Fibroblast of lung (primary cell): ENCODE results near the gene MACF1. TPM values are rescaled to one million over a fixed set of nuclear protein-coding genes. Genes with fewer than 3 reads are reported as not detected.

Source experiments
- DNase-seq, 2 donors: peaks; one replicate each; pipeline versions ENCODE4 v3.0.0 to v3.0.0-alpha.2; 2010; ENCODE audit warnings: low read depth in 2 of 2
- H2AFZ ChIP-seq: 2 replicates; pipeline ENCODE4 v1.5.1; 2012; ENCODE audit warnings: low read length, control low read depth, inconsistent platforms
- H3K27ac ChIP-seq: 2 replicates; pipeline ENCODE4 v1.5.1; 2011; ENCODE audit warnings: low read length, control low read depth; ENCODE audit not compliant: insufficient read depth
- H3K27me3 ChIP-seq: 2 replicates; pipeline ENCODE4 v1.5.1; 2011; ENCODE audit warnings: mild to moderate bottlenecking, low read length; ENCODE audit not compliant: control insufficient read depth, insufficient read depth
- H3K36me3 ChIP-seq: 2 replicates; pipeline ENCODE4 v1.5.1; 2011; ENCODE audit warnings: low read length; ENCODE audit not compliant: control insufficient read depth, insufficient read depth
- H3K4me1 ChIP-seq: 2 replicates; pipeline ENCODE4 v1.5.1; 2011; ENCODE audit warnings: low read length; ENCODE audit not compliant: control insufficient read depth, insufficient read depth; ENCODE audit errors: extremely low read depth
- H3K4me2 ChIP-seq: 2 replicates; pipeline ENCODE4 v1.5.1; 2011; ENCODE audit warnings: low read length, control low read depth; ENCODE audit not compliant: insufficient read depth; ENCODE audit errors: extremely low read depth
- H3K4me3 ChIP-seq, 4 experiments: fragments of 200-600 bp in 1 of 4; sonication (generic) in 1 of 4; replicated peaks in 1 of 4; 2 replicates each; pipeline ENCODE4 v1.5.1; 2011 to 2016; ENCODE audit warnings: low read length in 4 of 4, low read depth in 3 of 4, mild to moderate bottlenecking in 3 of 4, control low read depth in 2 of 4, inconsistent platforms in 1 of 4, mixed read lengths in 1 of 4; ENCODE audit not compliant: insufficient read depth in 1 of 4; ENCODE audit errors: control extremely low read depth in 1 of 4
- H3K79me2 ChIP-seq: 2 replicates; pipeline ENCODE4 v1.5.1; 2012; ENCODE audit warnings: mild to moderate bottlenecking, low read length, inconsistent platforms; ENCODE audit not compliant: control insufficient read depth, insufficient read depth
- H3K9ac ChIP-seq: 2 replicates; pipeline ENCODE4 v1.5.1; 2011; ENCODE audit warnings: mild to moderate bottlenecking, low read length, control low read depth; ENCODE audit not compliant: insufficient read depth
- H3K9me3 ChIP-seq: 2 replicates; pipeline ENCODE4 v1.5.1; 2012; ENCODE audit warnings: low read depth, low read length; ENCODE audit not compliant: control insufficient read depth, insufficient read depth
- H4K20me1 ChIP-seq: 2 replicates; pipeline ENCODE4 v1.5.1; 2011; ENCODE audit warnings: low read length; ENCODE audit not compliant: control insufficient read depth, insufficient read depth; ENCODE audit errors: extremely low read depth
- CTCF ChIP-seq, 2 donors: IDR thresholded peaks in 1 of 2; conservative IDR thresholded peaks in 1 of 2; 1 replicate in 1 of 2; 2 replicates in 1 of 2; pipeline ENCODE4 v1.5.1; 2011 to 2012; ENCODE audit warnings: low read length in 2 of 2, control low read depth in 1 of 2, inconsistent platforms in 1 of 2, low read depth in 1 of 2, mild to moderate bottlenecking in 1 of 2
- EZH2 ChIP-seq: IDR thresholded peaks from 2 replicates; pipeline ENCODE4 v1.5.1; 2012; ENCODE audit warnings: low read length, control low read depth, mild to moderate bottlenecking; ENCODE audit errors: missing control alignments
- polyA plus RNA-seq, 2 donors: library from polyadenylated mRNA; depleted of rRNA in 1 of 2; stranded (reverse) in 1 of 2; unstranded in 1 of 2; fragments of >200 nt; gene quantifications; 2 replicates each; pipeline ENCODE4 v1.2.1, GENCODE V29; 2011 to 2012; ENCODE audit warnings: missing spikeins in 1 of 2
- total RNA-seq: library from RNA; depleted of rRNA; stranded (reverse); fragments of >200 nt; gene quantifications from 2 replicates; pipeline ENCODE4 v1.2.1, GENCODE V29; 2014

The MACF1 gene
- total and polyA plus RNA-seq, 2 donors (not counting 1 experiment from before 2014, with no cell fraction given), result 178 to 414 TPM

GRCh38 chr1:39174390-39175081 is 30.0 kb upstream of the MACF1 start:
- H4K20me1 ChIP-seq, result no peaks in the 10 kb centered on the region
- H3K36me3 ChIP-seq, result no peaks in the 10 kb centered on the region
- TF ChIP-seq EZH2, result no peak
- TF ChIP-seq CTCF (conservative IDR thresholded peaks at IDR 0.05 in 1 of 2, IDR thresholded peaks at IDR 0.05 in 1 of 2; ENCODE audit: low read depth in 1 of 2, low read length in 2 of 2), result no peak
- H3K4me3 ChIP-seq, result no peak overlapping the region
- H3K27me3 ChIP-seq, result no peaks in the 10 kb centered on the region
- no peak for DNase-seq
- peak overlapping the region; percentile 4 for H3K4me2 ChIP-seq
- H3K4me1 ChIP-seq, result peaks cover 32% of the 10 kb centered on the region
- H2AFZ ChIP-seq, result no peak overlapping the region
- H3K9ac ChIP-seq, result no peak overlapping the region
- H3K79me2 ChIP-seq, result peaks cover 71% of the 10 kb centered on the region
- no peak overlapping the region for H3K27ac ChIP-seq
- no peaks in the 10 kb centered on the region for H3K9me3 ChIP-seq

- Histone ChIP-seq H3K4me2 (peak overlapping the region; percentile 23), H3K4me1 (peaks cover 27% of the 10 kb centered on the region)
Observed at GRCh38 chr1:39177706-39178105, 26.8 kb upstream of the MACF1 start.

More at GRCh38 chr1:39177706-39178105, 26.8 kb upstream of the MACF1 start:
- H2AFZ ChIP-seq, result no peak overlapping the region
- H3K9ac ChIP-seq, result no peak overlapping the region
- peaks cover 70% of the 10 kb centered on the region for H3K79me2 ChIP-seq
- peak overlapping the region; percentile 15 for H3K27ac ChIP-seq
- TF ChIP-seq CTCF (conservative IDR thresholded peaks at IDR 0.05 in 1 of 2, IDR thresholded peaks at IDR 0.05 in 1 of 2; ENCODE audit: low read depth in 1 of 2, low read length in 2 of 2), result no peak
- TF ChIP-seq EZH2, result no peak
- no peaks in the 10 kb centered on the region for H3K9me3 ChIP-seq
- no peak for DNase-seq
- no peak overlapping the region for H3K4me3 ChIP-seq
- H3K27me3 ChIP-seq, result no peaks in the 10 kb centered on the region
- no peaks in the 10 kb centered on the region for H4K20me1 ChIP-seq
- no peaks in the 10 kb centered on the region for H3K36me3 ChIP-seq
